ENCODE data around the gene CRAMP1. TPM values are rescaled to one million over a fixed set of nuclear protein-coding genes. Genes with fewer than 3 reads are reported as not detected.

The CRAMP1 gene
- total RNA-seq, 4 donors from 2014 or later = 2.6 to 25.5 (median 8.6) TPM

DNA sequence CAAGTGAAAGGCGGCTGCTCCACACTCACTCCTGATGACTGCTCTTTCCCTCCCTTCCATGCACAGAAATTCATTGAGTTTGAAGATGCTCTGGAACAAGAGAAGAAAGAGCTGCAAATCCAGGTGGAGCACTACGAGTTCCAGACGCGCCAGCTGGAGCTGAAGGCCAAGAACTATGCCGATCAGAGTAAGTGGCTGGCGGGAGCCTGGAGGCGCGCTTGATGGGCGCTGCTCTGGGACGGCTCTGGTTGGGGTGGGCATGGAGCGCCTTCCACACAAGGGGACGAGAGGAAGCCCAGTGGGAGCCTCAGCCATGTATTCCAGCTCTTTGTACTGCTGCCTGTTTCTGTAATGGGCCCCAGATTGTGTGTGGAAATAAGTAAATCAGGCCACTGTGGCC lies 112.3 kb downstream of the CRAMP1 start:
- no peaks in the 10 kb centered on the region for H3K9me3 ChIP-seq
- TF ChIP-seq, protein P1, sequence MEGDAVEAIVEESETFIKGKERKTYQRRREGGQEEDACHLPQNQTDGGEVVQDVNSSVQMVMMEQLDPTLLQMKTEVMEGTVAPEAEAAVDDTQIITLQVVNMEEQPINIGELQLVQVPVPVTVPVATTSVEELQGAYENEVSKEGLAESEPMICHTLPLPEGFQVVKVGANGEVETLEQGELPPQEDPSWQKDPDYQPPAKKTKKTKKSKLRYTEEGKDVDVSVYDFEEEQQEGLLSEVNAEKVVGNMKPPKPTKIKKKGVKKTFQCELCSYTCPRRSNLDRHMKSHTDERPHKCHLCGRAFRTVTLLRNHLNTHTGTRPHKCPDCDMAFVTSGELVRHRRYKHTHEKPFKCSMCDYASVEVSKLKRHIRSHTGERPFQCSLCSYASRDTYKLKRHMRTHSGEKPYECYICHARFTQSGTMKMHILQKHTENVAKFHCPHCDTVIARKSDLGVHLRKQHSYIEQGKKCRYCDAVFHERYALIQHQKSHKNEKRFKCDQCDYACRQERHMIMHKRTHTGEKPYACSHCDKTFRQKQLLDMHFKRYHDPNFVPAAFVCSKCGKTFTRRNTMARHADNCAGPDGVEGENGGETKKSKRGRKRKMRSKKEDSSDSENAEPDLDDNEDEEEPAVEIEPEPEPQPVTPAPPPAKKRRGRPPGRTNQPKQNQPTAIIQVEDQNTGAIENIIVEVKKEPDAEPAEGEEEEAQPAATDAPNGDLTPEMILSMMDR (IDR thresholded peaks at IDR 0.05) = no peak
- TF ChIP-seq POLR2A (IDR thresholded peaks at IDR 0.05) = no peak
- no peak overlapping the region for H3K4me3 ChIP-seq
- no peak for DNase-seq
- H3K27me3 ChIP-seq = no peaks in the 10 kb centered on the region
- no peaks in the 10 kb centered on the region for H3K36me3 ChIP-seq
- intact Hi-C loops (cut with DNase I; ENCODE audit: low total_unique reads) = no loop called here
- no peaks in the 10 kb centered on the region for H3K4me1 ChIP-seq
- no peak overlapping the region for H3K27ac ChIP-seq

DNA sequence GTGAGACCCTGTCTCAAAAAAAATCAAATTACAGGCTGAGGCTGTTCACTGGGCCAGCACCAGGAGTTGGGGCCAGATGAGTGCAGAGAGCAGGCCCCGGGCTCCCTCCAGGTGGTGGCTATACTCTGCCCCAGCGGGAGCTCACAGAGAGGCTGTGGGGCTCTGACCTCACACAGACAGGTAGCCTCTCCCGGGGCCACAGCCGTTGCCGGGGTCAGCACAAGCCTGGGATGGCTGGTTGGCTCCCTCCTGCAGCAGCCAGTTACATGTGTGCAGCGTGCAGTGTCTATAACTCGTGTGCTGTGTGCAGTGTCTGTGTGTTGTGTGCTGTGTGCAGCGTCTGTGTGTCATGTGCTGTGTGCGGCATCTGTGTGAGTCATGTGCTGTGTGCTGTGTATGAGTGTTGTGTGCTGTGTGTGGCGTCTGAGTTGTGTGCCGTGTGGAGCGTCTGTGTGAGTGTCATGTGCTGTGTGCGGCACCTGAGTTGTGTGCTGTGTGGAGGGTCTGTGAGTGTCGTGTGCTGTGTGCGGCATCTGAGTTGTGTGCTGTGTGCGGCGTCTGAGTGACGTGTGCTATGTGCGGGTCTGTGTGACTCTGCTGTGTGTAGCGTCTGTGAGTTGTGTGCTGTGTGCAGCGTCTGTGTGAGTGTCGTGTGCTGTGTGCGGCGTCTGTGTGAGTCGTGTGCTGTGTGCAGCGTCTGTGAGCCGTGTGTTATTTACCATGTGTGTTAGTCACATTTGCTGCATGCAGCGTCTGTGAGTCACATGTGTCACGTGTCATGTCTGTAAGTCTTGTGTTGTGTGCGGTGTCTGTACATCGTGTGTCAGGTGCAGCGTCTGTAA lies 114.7 kb downstream of the CRAMP1 start:
- no peak for DNase-seq
- intact Hi-C loops (cut with DNase I; ENCODE audit: low total_unique reads) = no loop called here
- Histone ChIP-seq H3K9me3 (no peaks in the 10 kb centered on the region), H3K27ac (no peak overlapping the region), H3K4me3 (no peak overlapping the region), H3K4me1 (no peaks in the 10 kb centered on the region), H3K36me3 (no peaks in the 10 kb centered on the region), H3K27me3 (no peaks in the 10 kb centered on the region)
- TF ChIP-seq, protein P1 (IDR thresholded peaks at IDR 0.05) = no peak
- no peak for TF ChIP-seq POLR2A (IDR thresholded peaks at IDR 0.05)

Other genes with a start within 250 kb of the CRAMP1 start
- 10 to 100 TPM; 13.5 to 63.3 (median 27.6) TPM for gene UNKL, start 197.7 kb upstream of the CRAMP1 start, total RNA-seq
- gene UQCC4, start 191.6 kb upstream of the CRAMP1 start, total RNA-seq = 10 to 100 TPM in 3 of 4 donors, 1 to 10 TPM in 1; 8.0 to 90.2 (median 21.4) TPM
- gene PERCC1, start 181.3 kb upstream of the CRAMP1 start, total RNA-seq = not detected
- 1 to 10 TPM in 1 of 4 donors, under 1 TPM in 2, not detected in 1; 0.48 to 5.3 (median 0.51) TPM for gene CCDC154, start 167.8 kb upstream of the CRAMP1 start, total RNA-seq
- gene CLCN7, start 137.3 kb upstream of the CRAMP1 start, total RNA-seq = 100 to 1,000 TPM in 1 of 4 donors, 10 to 100 TPM in 3; 21.5 to 145 (median 57.2) TPM
- gene PTX4, start 123.4 kb upstream of the CRAMP1 start, total RNA-seq = under 1 TPM in 2 of 4 donors, not detected in 2; 0.28 to 0.52 TPM
- gene TELO2, start 119.0 kb upstream of the CRAMP1 start, total RNA-seq = 10 to 100 TPM in 3 of 4 donors, 1 to 10 TPM in 1; 4.9 to 59.1 (median 39.0) TPM
- 10 to 100 TPM; 24.8 to 45.3 (median 39.3) TPM for gene TMEM204, start 78.7 kb upstream of the CRAMP1 start, total RNA-seq
- 10 to 100 TPM in 3 of 4 donors, 1 to 10 TPM in 1; 6.2 to 68.2 (median 34.1) TPM for gene IFT140, start 288 bp upstream of the CRAMP1 start, total RNA-seq
- 10 to 100 TPM; 10.6 to 59.0 (median 39.6) TPM for gene JPT2, start 65.9 kb downstream of the CRAMP1 start, total RNA-seq
- gene MAPK8IP3, start 93.8 kb downstream of the CRAMP1 start, total RNA-seq = 100 to 1,000 TPM in 1 of 4 donors, 10 to 100 TPM in 3; 17.4 to 113 (median 77.8) TPM
- gene NME3, start 159.2 kb downstream of the CRAMP1 start, total RNA-seq = 100 to 1,000 TPM in 1 of 4 donors, 10 to 100 TPM in 3; 35.3 to 208 (median 59.7) TPM
- gene EME2, start 160.4 kb downstream of the CRAMP1 start, total RNA-seq = 10 to 100 TPM in 2 of 4 donors, 1 to 10 TPM in 2; 2.6 to 28.2 (median 8.0) TPM
- gene MRPS34, start 160.8 kb downstream of the CRAMP1 start, total RNA-seq = 100 to 1,000 TPM in 1 of 4 donors, 10 to 100 TPM in 3; 37.3 to 158 (median 52.5) TPM
- gene SPSB3, start 170.2 kb downstream of the CRAMP1 start, total RNA-seq = 10 to 100 TPM; 24.8 to 67.4 (median 55.8) TPM
- 10 to 100 TPM; 40.5 to 54.6 (median 47.2) TPM for gene NUBP2, start 170.6 kb downstream of the CRAMP1 start, total RNA-seq
- gene IGFALS, start 181.3 kb downstream of the CRAMP1 start, total RNA-seq = 1 to 10 TPM in 1 of 4 donors, under 1 TPM in 1, not detected in 2; 0.49 to 1.2 TPM
- 10 to 100 TPM; 22.9 to 75.3 (median 34.0) TPM for gene HAGH, start 214.5 kb downstream of the CRAMP1 start, total RNA-seq
- 100 to 1,000 TPM in 1 of 4 donors, 10 to 100 TPM in 2, 1 to 10 TPM in 1; 3.5 to 115 (median 22.2) TPM for gene FAHD1, start 214.8 kb downstream of the CRAMP1 start, total RNA-seq